OCI-LY3 (cell line): ENCODE measurements around the gene HIVEP3.

ENCODE experiments used
- EZH2phosphoT487 ChIP-seq: fragments of 200-600 bp; shearing (Covaris generic); IDR thresholded peaks from 2 replicates; pipeline ENCODE4 v1.6.1; 2018; ENCODE audit warnings: antibody characterized with exemption, mixed run types, low read depth
- TF ChIP-seq, protein P1 (sequence below): fragments of 200-600, 300-600 bp; sonication (generic); IDR thresholded peaks from 2 replicates; pipeline ENCODE4 v1.5.1; 2014; ENCODE audit warnings: antibody characterized with exemption, low read length, low read depth

DNA sequence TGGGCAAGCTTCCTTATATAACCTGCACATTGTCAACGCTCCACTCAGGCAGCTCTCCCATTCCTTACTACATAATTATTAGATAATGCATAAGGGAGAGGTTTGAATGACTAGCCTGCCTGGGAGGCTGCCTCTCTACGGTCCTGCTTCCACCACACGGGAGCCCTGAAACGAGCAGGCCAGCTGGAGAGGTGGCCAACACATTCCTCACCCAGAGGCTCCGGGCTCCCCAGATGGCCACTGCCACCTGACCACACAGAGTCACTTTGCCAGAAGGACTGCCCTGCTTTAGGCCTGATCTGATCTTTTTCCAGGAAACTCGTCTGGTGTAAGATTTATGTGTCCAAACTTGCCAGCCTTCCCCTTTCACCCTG, 27.9 kb downstream of the HIVEP3 start:
- TF ChIP-seq, protein P1, sequence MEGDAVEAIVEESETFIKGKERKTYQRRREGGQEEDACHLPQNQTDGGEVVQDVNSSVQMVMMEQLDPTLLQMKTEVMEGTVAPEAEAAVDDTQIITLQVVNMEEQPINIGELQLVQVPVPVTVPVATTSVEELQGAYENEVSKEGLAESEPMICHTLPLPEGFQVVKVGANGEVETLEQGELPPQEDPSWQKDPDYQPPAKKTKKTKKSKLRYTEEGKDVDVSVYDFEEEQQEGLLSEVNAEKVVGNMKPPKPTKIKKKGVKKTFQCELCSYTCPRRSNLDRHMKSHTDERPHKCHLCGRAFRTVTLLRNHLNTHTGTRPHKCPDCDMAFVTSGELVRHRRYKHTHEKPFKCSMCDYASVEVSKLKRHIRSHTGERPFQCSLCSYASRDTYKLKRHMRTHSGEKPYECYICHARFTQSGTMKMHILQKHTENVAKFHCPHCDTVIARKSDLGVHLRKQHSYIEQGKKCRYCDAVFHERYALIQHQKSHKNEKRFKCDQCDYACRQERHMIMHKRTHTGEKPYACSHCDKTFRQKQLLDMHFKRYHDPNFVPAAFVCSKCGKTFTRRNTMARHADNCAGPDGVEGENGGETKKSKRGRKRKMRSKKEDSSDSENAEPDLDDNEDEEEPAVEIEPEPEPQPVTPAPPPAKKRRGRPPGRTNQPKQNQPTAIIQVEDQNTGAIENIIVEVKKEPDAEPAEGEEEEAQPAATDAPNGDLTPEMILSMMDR, result no peak
- no peak for TF ChIP-seq EZH2phosphoT487
